Prostate gland (tissue), 2 donors: ENCODE measurements around the gene LMBRD1.

Source experiments
- POLR2A ChIP-seq: fragments of 450-650 bp; IDR thresholded peaks from one replicate; pipeline ENCODE4 v1.6.1; 2016; ENCODE audit warnings: antibody characterized with exemption, mild to moderate bottlenecking
- POLR2AphosphoS5 ChIP-seq: sonication (generic); formaldehyde crosslinking; IDR thresholded peaks from one replicate; pipeline ENCODE4 v1.6.1; 2017; ENCODE audit warnings: antibody characterized with exemption
- TF ChIP-seq, protein P1 (sequence below), 4 experiments: fragments of 200-600 bp in 2 of 4; fragments of 450-650 bp in 2 of 4; sonication (generic) in 2 of 4; IDR thresholded peaks; 1 replicate in 3 of 4; 2 replicates in 1 of 4; pipeline ENCODE4 v1.5.1; 2016 to 2019; ENCODE audit warnings: antibody characterized with exemption in 4 of 4, mild to moderate bottlenecking in 2 of 4, moderate library complexity in 2 of 4

DNA sequence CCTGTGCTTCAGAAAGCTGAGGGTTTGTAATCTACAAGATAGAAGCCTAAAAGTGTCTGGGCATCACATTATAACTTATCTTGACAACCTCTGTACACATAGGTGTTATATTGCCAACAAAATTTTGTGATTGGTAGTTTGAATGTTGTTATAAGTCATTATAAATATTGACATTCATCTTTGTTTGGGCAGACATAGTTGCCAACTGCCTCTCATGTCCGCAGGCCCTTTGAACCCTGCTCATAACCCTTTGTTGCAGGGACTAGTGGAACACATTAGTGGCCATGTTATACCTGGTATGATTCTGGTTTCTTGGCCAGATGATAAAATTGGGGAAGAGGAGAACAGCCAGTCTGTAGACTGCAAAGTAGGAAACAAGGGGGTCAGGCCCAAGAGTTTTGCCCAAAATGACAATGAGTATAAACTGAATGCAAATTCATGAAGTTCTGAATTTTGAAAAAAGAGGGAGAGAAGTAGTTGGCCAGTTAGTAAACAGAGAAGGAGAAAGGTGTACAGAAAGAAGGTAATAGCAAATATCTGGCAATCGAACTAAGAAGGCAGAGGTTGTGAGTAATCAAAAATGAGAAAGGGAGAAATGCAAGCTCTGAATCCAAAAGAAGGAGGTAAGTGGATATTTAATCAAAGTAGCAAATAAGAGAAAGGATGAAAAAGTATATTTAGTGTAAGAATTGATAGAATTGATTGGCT is 21.6 kb upstream of the LMBRD1 start:
- TF ChIP-seq POLR2A (no peak), POLR2AphosphoS5 (no peak)
- TF ChIP-seq, protein P1, sequence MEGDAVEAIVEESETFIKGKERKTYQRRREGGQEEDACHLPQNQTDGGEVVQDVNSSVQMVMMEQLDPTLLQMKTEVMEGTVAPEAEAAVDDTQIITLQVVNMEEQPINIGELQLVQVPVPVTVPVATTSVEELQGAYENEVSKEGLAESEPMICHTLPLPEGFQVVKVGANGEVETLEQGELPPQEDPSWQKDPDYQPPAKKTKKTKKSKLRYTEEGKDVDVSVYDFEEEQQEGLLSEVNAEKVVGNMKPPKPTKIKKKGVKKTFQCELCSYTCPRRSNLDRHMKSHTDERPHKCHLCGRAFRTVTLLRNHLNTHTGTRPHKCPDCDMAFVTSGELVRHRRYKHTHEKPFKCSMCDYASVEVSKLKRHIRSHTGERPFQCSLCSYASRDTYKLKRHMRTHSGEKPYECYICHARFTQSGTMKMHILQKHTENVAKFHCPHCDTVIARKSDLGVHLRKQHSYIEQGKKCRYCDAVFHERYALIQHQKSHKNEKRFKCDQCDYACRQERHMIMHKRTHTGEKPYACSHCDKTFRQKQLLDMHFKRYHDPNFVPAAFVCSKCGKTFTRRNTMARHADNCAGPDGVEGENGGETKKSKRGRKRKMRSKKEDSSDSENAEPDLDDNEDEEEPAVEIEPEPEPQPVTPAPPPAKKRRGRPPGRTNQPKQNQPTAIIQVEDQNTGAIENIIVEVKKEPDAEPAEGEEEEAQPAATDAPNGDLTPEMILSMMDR (IDR thresholded peaks at IDR 0.05), result no peak
